H54 (cell line): ENCODE measurements around the gene MISP.
A peak's percentile ranks its signal among the peaks of the same experiment; 100 is the strongest.
"Not testable (repeated sequence)": the region's sequence is repeated elsewhere in the genome, so short reads cannot be mapped to it uniquely, and the experiment has no call there.

Experiments used
- DNase-seq: peaks from one replicate; pipeline ENCODE4 v3.0.0; 2011; ENCODE audit warnings: low spot score, mixed read lengths; ENCODE audit not compliant: insufficient read length
- FAIRE-seq: peaks from 3 replicates; lab custom pipeline; 2011; peaks lifted over from hg19 to GRCh38; lab: Jason Lieb, UNC
- POLR2A ChIP-seq: IDR thresholded peaks from 2 replicates; pipeline ENCODE4 v1.6.1; 2011; ENCODE audit warnings: low read depth, mild to moderate bottlenecking, low read length

MISP gene

DNA sequence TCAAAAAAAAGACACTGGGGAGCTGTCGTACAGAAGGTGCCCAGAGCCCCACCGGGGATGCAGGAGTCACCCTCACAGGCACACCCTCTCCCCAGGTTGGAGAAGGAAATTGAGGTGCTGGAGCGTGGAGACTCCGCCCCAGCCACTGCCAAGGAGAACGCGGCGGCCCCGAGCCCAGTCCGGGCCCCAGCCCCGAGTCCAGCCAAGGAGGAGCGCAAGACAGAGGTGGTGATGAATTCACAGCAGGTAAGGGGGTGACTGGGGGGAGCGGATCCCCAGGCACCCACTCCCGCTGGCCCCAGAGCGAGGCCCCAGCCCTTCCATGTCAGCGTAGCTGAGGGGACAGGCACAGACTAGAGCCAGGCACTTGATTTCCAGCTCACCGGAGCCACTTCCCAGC is 19.9 kb upstream of the MISP start:
- no peak for DNase-seq
- no peak for FAIRE-seq
- TF ChIP-seq POLR2A = no peak

- FAIRE-seq (no peak), DNase-seq (no peak)
- TF ChIP-seq POLR2A = no peak
These were observed 18.5 kb upstream of the MISP start for GRCh38 chr19:732148-733069.

DNA sequence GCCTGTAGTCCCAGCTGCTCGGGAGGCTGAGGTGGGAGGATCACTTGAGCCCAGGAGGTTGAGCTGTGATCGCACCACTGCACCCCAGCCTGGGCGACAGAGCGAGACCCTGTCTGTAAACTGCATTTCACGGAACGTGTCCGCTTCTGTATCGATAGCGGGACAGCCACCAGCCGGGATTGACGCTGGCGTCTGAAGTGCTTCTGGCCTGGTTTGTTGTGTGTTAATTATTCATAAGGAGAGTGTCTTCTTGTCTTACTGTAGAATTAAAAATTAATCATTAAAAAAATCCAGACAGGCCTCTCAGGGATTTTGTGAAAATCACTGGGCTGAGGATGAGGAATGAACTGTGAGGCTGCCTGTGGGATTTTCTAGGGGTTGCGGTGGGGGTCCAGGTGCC is 16.2 kb upstream of the MISP start:
- no peak for TF ChIP-seq POLR2A
- DNase-seq = no peak
- no peak for FAIRE-seq

DNA sequence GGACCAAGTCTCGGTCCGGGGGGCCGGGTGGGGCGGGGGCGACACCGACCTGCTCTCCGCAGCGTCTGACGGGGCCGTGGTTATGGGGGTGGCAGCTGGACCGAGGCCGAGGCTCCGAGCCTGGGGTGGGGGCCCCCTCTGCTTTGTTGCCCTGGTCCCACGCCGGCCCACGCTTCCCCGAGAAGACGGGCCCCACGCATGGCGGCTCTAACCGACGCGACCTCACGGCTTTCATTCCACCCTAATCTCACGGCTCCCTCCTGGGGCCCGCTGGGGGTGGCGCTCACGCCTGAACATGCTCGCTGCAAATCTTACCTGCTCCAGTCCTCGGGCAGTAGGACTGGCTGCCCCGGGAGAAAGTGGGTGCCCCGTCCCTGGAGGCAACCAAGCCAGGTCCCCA is 14.8 kb upstream of the MISP start:
- FAIRE-seq (no peak), DNase-seq (no peak)
- TF ChIP-seq POLR2A = no peak

- TF ChIP-seq POLR2A = no peak
- DNase-seq = peak; percentile 65
- no peak for FAIRE-seq
These were observed 13.3 kb upstream of the MISP start for GRCh38 chr19:737591-738093.

GRCh38 chr19:738509-739128 is 12.3 kb upstream of the MISP start:
- FAIRE-seq = no peak
- no peak for DNase-seq
- TF ChIP-seq POLR2A = no peak

DNA sequence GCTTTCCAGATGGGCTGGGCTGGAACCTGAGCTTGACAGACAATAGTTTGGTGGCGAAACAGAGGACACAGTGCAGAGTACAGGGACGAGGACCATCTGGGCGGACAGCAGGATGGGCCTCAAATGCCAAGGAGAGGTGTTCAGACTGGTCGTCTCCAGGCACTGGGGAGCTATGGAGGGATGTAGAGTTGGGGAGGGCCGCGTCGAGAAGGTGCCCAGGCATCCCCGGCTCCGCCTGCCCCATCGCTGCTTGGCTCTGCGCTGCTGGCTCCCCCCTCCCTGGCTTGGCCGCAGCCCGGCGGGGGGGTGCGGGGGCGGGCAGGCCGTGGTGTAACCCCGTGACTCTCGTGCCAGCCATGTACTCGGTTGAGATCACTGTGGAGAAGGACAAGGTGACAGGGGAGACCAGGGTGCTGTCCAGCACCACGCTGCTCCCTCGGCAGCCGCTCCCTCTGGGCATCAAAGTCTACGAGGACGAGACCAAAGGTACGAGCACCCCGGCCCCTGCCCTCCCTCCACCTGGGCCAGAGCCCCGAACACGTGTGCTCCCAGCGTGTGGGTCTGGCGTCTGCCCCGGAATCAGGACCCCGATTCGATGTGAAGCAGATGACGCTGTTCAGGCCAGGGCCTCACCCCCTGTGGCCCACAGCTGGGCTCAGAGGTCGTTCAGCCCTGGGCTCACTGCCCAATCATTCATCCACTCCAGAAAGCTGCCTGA is 10.8 kb upstream of the MISP start:
- DNase-seq (no peak), FAIRE-seq (no peak)
- TF ChIP-seq POLR2A = no peak

GRCh38 chr19:740816-741505 is 10.0 kb upstream of the MISP start:
- not testable (repeated sequence) for FAIRE-seq, DNase-seq

DNA sequence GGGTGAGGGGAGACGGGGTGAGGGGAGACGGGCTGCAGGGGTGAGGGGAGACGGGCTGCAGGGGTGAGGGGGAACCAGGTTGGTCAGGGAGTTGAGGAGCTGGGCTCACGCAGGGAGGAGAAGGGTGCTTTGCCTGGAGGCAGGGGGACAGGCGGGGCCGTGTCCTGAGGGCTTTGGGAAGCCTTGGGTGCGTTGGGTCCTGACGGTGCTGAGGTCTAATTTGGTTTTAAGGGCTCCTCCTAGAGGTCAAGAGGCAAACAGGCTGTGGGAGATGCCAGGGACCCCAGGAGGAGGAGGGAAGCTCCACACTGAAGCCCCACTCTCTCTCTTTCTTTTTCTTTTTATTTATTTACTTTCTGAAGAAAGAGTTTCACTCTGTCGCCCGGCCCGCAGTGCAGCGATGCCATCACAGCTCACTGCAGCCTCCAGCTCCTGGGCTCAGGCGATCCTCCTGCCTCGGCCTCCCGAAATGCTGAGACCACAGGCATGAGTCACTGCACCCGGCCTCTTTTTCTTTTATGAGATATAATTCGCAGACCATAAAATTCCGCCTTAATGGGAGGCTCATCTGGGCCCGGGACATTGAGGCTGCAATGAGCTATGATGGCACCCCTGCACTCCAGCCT is 9.3 kb upstream of the MISP start:
- no peak for FAIRE-seq

DNA sequence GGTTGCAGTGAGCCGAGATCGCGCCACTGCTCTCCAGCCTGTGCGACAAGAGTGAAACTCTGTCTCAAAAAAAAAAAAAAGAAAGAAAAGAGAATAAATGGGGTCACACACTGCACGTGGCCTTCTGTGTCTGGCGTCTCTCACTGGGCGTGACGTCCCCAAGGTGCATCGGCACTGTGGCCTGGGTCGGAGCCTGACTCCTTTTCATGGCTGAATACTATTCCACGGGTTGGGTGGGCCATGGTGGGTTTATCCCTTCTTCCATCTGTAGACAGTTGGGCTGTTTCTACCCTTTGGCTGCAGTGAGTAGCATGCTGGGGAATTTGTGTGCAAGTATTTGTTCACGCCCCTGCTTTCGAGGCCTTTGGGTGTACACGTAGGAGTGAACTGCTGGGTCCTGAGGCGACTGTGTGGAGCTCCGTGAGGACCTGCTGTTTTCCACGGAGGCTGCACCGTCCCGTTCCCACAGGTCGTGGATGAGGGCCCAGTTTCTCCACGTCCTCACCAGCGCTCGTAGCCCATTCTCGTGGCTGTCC is 8.3 kb upstream of the MISP start:
- FAIRE-seq = no peak
- no peak for TF ChIP-seq POLR2A

More for the DNA sequence above, 9.3 kb upstream of the MISP start:
- TF ChIP-seq POLR2A = no peak
- no peak for DNase-seq

DNA sequence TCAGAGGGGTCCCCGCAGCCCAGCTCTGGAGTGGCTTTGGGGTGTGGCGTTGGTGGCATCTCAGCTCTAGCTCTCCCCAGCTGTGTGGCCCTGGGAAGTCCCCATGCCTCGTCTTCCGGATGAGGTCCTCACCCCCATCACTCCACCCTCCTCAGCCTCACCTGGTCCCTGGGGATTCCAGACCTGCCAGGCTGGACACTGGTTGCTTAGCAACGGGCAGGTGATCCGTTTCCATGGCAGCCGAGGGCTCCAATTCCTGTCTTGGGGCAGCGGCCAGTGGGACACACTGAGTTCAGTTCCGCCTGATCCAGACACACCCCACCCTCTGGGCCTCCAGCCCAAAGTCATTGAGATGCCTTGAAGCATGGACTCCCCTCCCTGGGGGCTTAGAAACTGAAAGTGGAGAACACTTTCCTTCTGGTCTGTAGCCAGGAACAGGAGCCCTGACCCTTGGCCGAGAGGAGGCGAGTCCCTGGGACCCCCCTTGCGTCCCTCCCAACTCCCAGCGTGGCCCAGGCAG is 7.7 kb upstream of the MISP start:
- no peak for TF ChIP-seq POLR2A
- no peak for FAIRE-seq
- no peak for DNase-seq

More for the DNA sequence above, 8.3 kb upstream of the MISP start:
- no peak for DNase-seq

- DNase-seq, FAIRE-seq: not testable (repeated sequence)
These were observed 5.8 kb upstream of the MISP start for GRCh38 chr19:745138-745537.
